Endothelial cell (in vitro differentiated cells): ENCODE data around the gene PDE4D. TPM values are rescaled to one million over a fixed set of nuclear protein-coding genes. Genes with fewer than 3 reads are reported as not detected.

Experiments
- DNase-seq: peaks from one replicate; pipeline ENCODE4 v3.0.0; 2021; ENCODE audit warnings: low spot score
- H3K27ac Mint-ChIP-seq: one replicate; pipeline ENCODE4 v1.8.0; 2021; ENCODE audit warnings: mixed read lengths, inconsistent platforms; ENCODE audit not compliant: unreplicated experiment
- H3K27me3 Mint-ChIP-seq: one replicate; pipeline ENCODE4 v1.8.0; 2021; ENCODE audit warnings: mild to moderate bottlenecking, moderate library complexity, mixed read lengths, inconsistent platforms; ENCODE audit not compliant: unreplicated experiment
- H3K36me3 Mint-ChIP-seq: one replicate; pipeline ENCODE4 v1.8.0; 2021; ENCODE audit warnings: mild to moderate bottlenecking, low read depth, mixed read lengths, inconsistent platforms; ENCODE audit not compliant: unreplicated experiment
- H3K4me1 Mint-ChIP-seq: one replicate; pipeline ENCODE4 v1.8.0; 2021; ENCODE audit warnings: mild to moderate bottlenecking, mixed read lengths, inconsistent platforms; ENCODE audit not compliant: unreplicated experiment
- H3K4me3 Mint-ChIP-seq: one replicate; pipeline ENCODE4 v1.8.0; 2021; ENCODE audit warnings: mild to moderate bottlenecking, mixed read lengths, inconsistent platforms; ENCODE audit not compliant: unreplicated experiment
- H3K9me3 Mint-ChIP-seq: one replicate; pipeline ENCODE4 v1.8.0; 2021; ENCODE audit warnings: mixed read lengths, inconsistent platforms; ENCODE audit not compliant: unreplicated experiment
- CTCF ChIP-seq: fragments of 200-600 bp; sonication (generic); IDR thresholded peaks from one replicate; pipeline ENCODE4 v1.5.0; 2021; ENCODE audit warnings: antibody characterized with exemption; ENCODE audit not compliant: unreplicated experiment
- total RNA-seq: library from RNA; stranded (reverse); fragmentation: NEBNext Ultra II Directional; extraction: Animal tissue kit (Norgen Biotek cat#: 25700); gene quantifications from one replicate; pipeline ENCODE4 v1.2.1, GENCODE V29; 2021; ENCODE audit not compliant: unreplicated experiment

Gene PDE4D
- total RNA-seq, 1 donor from 2014 or later: 9.4 TPM

GRCh38 chr5:59393585-59394420, 499.7 kb downstream of the PDE4D start:
- Mint-ChIP-seq H3K27ac (no peak overlapping the region), H3K4me3 (no peak overlapping the region), H3K9me3 (no peaks in the 10 kb centered on the region), H3K4me1 (no peaks in the 10 kb centered on the region), H3K27me3 (no peaks in the 10 kb centered on the region), H3K36me3 (no peaks in the 10 kb centered on the region)
- no peak for DNase-seq
- TF ChIP-seq CTCF: no peak

GRCh38 chr5:59391576-59391975, 501.9 kb downstream of the PDE4D start:
- H3K27me3 Mint-ChIP-seq: no peaks in the 10 kb centered on the region
- no peaks in the 10 kb centered on the region for H3K4me1 Mint-ChIP-seq
- TF ChIP-seq CTCF: no peak
- DNase-seq: no peak
- H3K27ac Mint-ChIP-seq: no peak overlapping the region
- no peaks in the 10 kb centered on the region for H3K9me3 Mint-ChIP-seq
- H3K4me3 Mint-ChIP-seq: no peak overlapping the region
- H3K36me3 Mint-ChIP-seq: no peaks in the 10 kb centered on the region

- no peaks in the 10 kb centered on the region for H3K36me3 Mint-ChIP-seq
- TF ChIP-seq CTCF: no peak
- no peaks in the 10 kb centered on the region for H3K4me1 Mint-ChIP-seq
- H3K27ac Mint-ChIP-seq: no peak overlapping the region
- no peak for DNase-seq
- no peaks in the 10 kb centered on the region for H3K9me3 Mint-ChIP-seq
- H3K27me3 Mint-ChIP-seq: no peaks in the 10 kb centered on the region
- H3K4me3 Mint-ChIP-seq: no peak overlapping the region
Measured at GRCh38 chr5:59390989-59391388, 502.5 kb downstream of the PDE4D start.

- peak; percentile 94 for TF ChIP-seq CTCF
- no peaks in the 10 kb centered on the region for H3K36me3 Mint-ChIP-seq
- peak; percentile 15 for DNase-seq
- no peaks in the 10 kb centered on the region for H3K9me3 Mint-ChIP-seq
- no peak overlapping the region for H3K27ac Mint-ChIP-seq
- H3K4me1 Mint-ChIP-seq: no peaks in the 10 kb centered on the region
- no peak overlapping the region for H3K4me3 Mint-ChIP-seq
- no peaks in the 10 kb centered on the region for H3K27me3 Mint-ChIP-seq
Measured at GRCh38 chr5:59390074-59390659, 503.4 kb downstream of the PDE4D start.

- no peaks in the 10 kb centered on the region for H3K9me3 Mint-ChIP-seq
- no peak overlapping the region for H3K4me3 Mint-ChIP-seq
- H3K27ac Mint-ChIP-seq: no peak overlapping the region
- H3K36me3 Mint-ChIP-seq: no peaks in the 10 kb centered on the region
- H3K27me3 Mint-ChIP-seq: no peaks in the 10 kb centered on the region
- DNase-seq: no peak
- no peaks in the 10 kb centered on the region for H3K4me1 Mint-ChIP-seq
- no peak for TF ChIP-seq CTCF
Measured at GRCh38 chr5:59387127-59387526, 506.4 kb downstream of the PDE4D start.
